GM18511 (cell line): ENCODE measurements around the gene STARD8.
"Not testable (repeated sequence)": the region's sequence is repeated elsewhere in the genome, so short reads cannot be mapped to it uniquely, and the experiment has no call there.

Experiments
- ATAC-seq: cut with Tn5 transposase; IDR thresholded peaks from one replicate; pipeline ENCODE4 v1.9.1; 2021; ENCODE audit warnings: mild to moderate bottlenecking, moderate library complexity; ENCODE audit not compliant: unreplicated experiment

Gene STARD8

GRCh38 chrX:68647156-68647957 is at the start of gene STARD8:
STARD8 (plus strand) TSS chrX:68647666; CDS start chrX:68647883, 217 bp downstream.
- ATAC-seq: no peak

GRCh38 chrX:68598841-68599240 is 48.6 kb upstream of the STARD8 start:
- no peak for ATAC-seq

GRCh38 chrX:68599256-68600152 is 48.0 kb upstream of the STARD8 start:
- no peak for ATAC-seq

- ATAC-seq: not testable (repeated sequence)
These were observed 43.2 kb upstream of the STARD8 start for GRCh38 chrX:68604216-68604615.

- ATAC-seq: not testable (repeated sequence)
These were observed 32.7 kb upstream of the STARD8 start for GRCh38 chrX:68614733-68615132.

GRCh38 chrX:68627986-68628385 is 19.5 kb upstream of the STARD8 start:
- no peak for ATAC-seq

- not testable (repeated sequence) for ATAC-seq
These were observed 17.5 kb upstream of the STARD8 start for GRCh38 chrX:68629936-68630335.

- no peak for ATAC-seq
These were observed 16.1 kb upstream of the STARD8 start for GRCh38 chrX:68631336-68631735.

GRCh38 chrX:68632491-68632890 is 15.0 kb upstream of the STARD8 start:
- ATAC-seq: no peak

GRCh38 chrX:68633981-68634380 is 13.5 kb upstream of the STARD8 start:
- ATAC-seq: no peak

GRCh38 chrX:68634649-68635227 is 12.7 kb upstream of the STARD8 start:
- no peak for ATAC-seq

GRCh38 chrX:68640661-68641060 is 6.8 kb upstream of the STARD8 start:
- no peak for ATAC-seq

- ATAC-seq: no peak
These were observed 2.6 kb upstream of the STARD8 start for GRCh38 chrX:68644861-68645260.

- ATAC-seq: no peak
These were observed 1.0 kb upstream of the STARD8 start for GRCh38 chrX:68646421-68646820.

GRCh38 chrX:68648960-68649359 is 1.5 kb downstream of the STARD8 start:
- no peak for ATAC-seq

- ATAC-seq: no peak
These were observed 3.0 kb downstream of the STARD8 start for GRCh38 chrX:68650491-68650890.

- ATAC-seq: no peak
These were observed 3.6 kb downstream of the STARD8 start for GRCh38 chrX:68651110-68651509.

- no peak for ATAC-seq
These were observed 5.1 kb downstream of the STARD8 start for GRCh38 chrX:68652326-68653170.

GRCh38 chrX:68654693-68655092 is 7.2 kb downstream of the STARD8 start:
- ATAC-seq: no peak

- ATAC-seq: not testable (repeated sequence)
These were observed 9.0 kb downstream of the STARD8 start for GRCh38 chrX:68656473-68656872.

GRCh38 chrX:68658530-68658929 is 11.1 kb downstream of the STARD8 start:
- ATAC-seq: no peak
